ENCODE results near the gene CDH26. TPM values are rescaled to one million over a fixed set of nuclear protein-coding genes. Genes with fewer than 3 reads are reported as not detected.

The CDH26 gene
- polyA plus RNA-seq, 1 donor (not counting 4 experiments of a cell fraction or from before 2014, with no cell fraction given), result 1.1 TPM

DNA sequence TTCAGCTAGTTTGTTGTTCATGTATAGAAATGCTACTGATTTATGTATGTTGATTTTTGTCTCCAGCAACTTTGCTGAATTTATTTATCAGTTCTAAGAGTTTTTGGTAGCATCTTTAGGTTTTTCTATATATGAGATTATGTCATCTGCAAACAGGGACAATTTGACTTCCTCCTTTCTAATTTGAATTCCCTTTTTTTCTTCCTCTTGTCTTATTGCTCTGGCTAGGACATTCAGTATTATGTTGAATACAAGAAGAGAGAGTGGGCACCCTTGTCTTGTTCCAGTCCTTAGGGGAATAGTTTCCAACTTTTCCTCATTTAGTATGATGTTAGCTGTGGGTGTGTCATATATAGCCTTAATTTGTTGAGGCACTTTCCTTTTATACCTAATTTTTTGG, 58.2 kb downstream of the CDH26 start:
- dilution Hi-C loops (cut with MboI; ENCODE audit: extremely low pct_ligation_motif_present, low sequenced_read_pairs), result no loop called here
- H3K9ac ChIP-seq (ENCODE audit: control insufficient read depth, extremely low read depth, insufficient read depth, low read length), result no peak overlapping the region

DNA sequence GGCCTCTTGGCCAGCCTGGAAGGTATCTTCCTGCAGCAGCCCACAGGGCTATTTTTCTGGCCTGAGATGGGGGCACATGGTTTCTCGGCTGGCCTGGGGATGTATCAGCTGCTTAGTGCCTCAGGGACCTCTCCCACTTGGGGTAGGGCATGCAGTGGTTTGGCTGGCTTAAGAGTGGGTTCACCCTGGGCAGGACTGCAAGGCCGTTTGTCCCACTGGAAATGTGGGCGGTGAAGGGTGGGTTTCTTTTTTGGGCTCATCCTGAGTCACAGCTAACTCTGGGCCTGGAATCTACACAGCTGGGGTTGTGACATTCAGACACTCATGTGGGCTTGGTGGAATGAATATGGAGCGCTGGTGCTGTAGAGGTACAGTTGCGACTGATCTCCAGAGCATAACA, 62.0 kb downstream of the CDH26 start:
- no peaks in the 10 kb centered on the region for H3K79me2 ChIP-seq (ENCODE audit: control insufficient read depth, insufficient read depth, low read length)
- H3K4me3 ChIP-seq (ENCODE audit: control insufficient read depth in 2 of 3, extremely low read depth in 1 of 3, insufficient read depth in 2 of 3, low read depth in 1 of 3, low read length in 3 of 3), result no peak overlapping the region
- H3K27ac ChIP-seq (ENCODE audit: control insufficient read depth, insufficient read depth, low read length), result no peak overlapping the region
- H3K4me1 ChIP-seq (ENCODE audit: control insufficient read depth, extremely low read depth, insufficient read depth, low read length), result no peaks in the 10 kb centered on the region
- DNase-seq (ENCODE audit: low read depth, low spot score), result no peak
- H3K9me3 ChIP-seq (ENCODE audit: control insufficient read depth, low read depth, low read length), result no peaks in the 10 kb centered on the region
- dilution Hi-C loops (cut with MboI; ENCODE audit: extremely low pct_ligation_motif_present, low sequenced_read_pairs), result no loop called here
- no peaks in the 10 kb centered on the region for H3K36me3 ChIP-seq (ENCODE audit: control insufficient read depth in 2 of 2, extremely low read depth in 1 of 2, insufficient read depth in 2 of 2, low read length in 2 of 2)
- H4K20me1 ChIP-seq (ENCODE audit: control insufficient read depth, extremely low read depth, insufficient read depth, low read length), result no peaks in the 10 kb centered on the region
- H2AFZ ChIP-seq (ENCODE audit: control insufficient read depth, low read length), result no peak overlapping the region
- no peak overlapping the region for H3K4me2 ChIP-seq (ENCODE audit: control insufficient read depth, extremely low read depth, insufficient read depth, low read depth, low read length)
- FAIRE-seq, result no peak
- H3K27me3 ChIP-seq (ENCODE audit: control insufficient read depth, extremely low read depth, insufficient read depth, low read length), result no peaks in the 10 kb centered on the region
- TF ChIP-seq, protein P1, sequence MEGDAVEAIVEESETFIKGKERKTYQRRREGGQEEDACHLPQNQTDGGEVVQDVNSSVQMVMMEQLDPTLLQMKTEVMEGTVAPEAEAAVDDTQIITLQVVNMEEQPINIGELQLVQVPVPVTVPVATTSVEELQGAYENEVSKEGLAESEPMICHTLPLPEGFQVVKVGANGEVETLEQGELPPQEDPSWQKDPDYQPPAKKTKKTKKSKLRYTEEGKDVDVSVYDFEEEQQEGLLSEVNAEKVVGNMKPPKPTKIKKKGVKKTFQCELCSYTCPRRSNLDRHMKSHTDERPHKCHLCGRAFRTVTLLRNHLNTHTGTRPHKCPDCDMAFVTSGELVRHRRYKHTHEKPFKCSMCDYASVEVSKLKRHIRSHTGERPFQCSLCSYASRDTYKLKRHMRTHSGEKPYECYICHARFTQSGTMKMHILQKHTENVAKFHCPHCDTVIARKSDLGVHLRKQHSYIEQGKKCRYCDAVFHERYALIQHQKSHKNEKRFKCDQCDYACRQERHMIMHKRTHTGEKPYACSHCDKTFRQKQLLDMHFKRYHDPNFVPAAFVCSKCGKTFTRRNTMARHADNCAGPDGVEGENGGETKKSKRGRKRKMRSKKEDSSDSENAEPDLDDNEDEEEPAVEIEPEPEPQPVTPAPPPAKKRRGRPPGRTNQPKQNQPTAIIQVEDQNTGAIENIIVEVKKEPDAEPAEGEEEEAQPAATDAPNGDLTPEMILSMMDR (optimal IDR thresholded peaks at IDR 0.05 in 1 of 3, IDR thresholded peaks at IDR 0.05 in 1 of 3, conservative IDR thresholded peaks at IDR 0.05 in 1 of 3; ENCODE audit: extremely low read depth in 1 of 3, insufficient read depth in 2 of 3, low read length in 3 of 3), result no peak
- TF ChIP-seq EZH2 (IDR thresholded peaks at IDR 0.05; ENCODE audit: low read length), result no peak
- H3K9ac ChIP-seq (ENCODE audit: control insufficient read depth, extremely low read depth, insufficient read depth, low read length), result no peak overlapping the region
- H3K9me1 ChIP-seq (ENCODE audit: control insufficient read depth, extremely low read depth, insufficient read depth, low read length), result no peaks in the 10 kb centered on the region

More for the DNA sequence above, 58.2 kb downstream of the CDH26 start:
- TF ChIP-seq, protein P1 (optimal IDR thresholded peaks at IDR 0.05 in 1 of 3, IDR thresholded peaks at IDR 0.05 in 1 of 3, conservative IDR thresholded peaks at IDR 0.05 in 1 of 3; ENCODE audit: extremely low read depth in 1 of 3, insufficient read depth in 2 of 3, low read length in 3 of 3), result no peak
- no peak for TF ChIP-seq EZH2 (IDR thresholded peaks at IDR 0.05; ENCODE audit: low read length)
- H3K9me3 ChIP-seq (ENCODE audit: control insufficient read depth, low read depth, low read length), result no peaks in the 10 kb centered on the region
- H3K4me1 ChIP-seq (ENCODE audit: control insufficient read depth, extremely low read depth, insufficient read depth, low read length), result peaks cover 15% of the 10 kb centered on the region
- DNase-seq (ENCODE audit: low read depth, low spot score) (no peak), FAIRE-seq (no peak)
- no peaks in the 10 kb centered on the region for H3K79me2 ChIP-seq (ENCODE audit: control insufficient read depth, insufficient read depth, low read length)
- H3K4me3 ChIP-seq (ENCODE audit: control insufficient read depth in 2 of 3, extremely low read depth in 1 of 3, insufficient read depth in 2 of 3, low read depth in 1 of 3, low read length in 3 of 3), result no peak overlapping the region
- H3K36me3 ChIP-seq (ENCODE audit: control insufficient read depth in 2 of 2, extremely low read depth in 1 of 2, insufficient read depth in 2 of 2, low read length in 2 of 2), result no peaks in the 10 kb centered on the region
- no peak overlapping the region for H3K27ac ChIP-seq (ENCODE audit: control insufficient read depth, insufficient read depth, low read length)
- no peak overlapping the region for H2AFZ ChIP-seq (ENCODE audit: control insufficient read depth, low read length)
- H3K27me3 ChIP-seq (ENCODE audit: control insufficient read depth, extremely low read depth, insufficient read depth, low read length), result no peaks in the 10 kb centered on the region
- H3K4me2 ChIP-seq (ENCODE audit: control insufficient read depth, extremely low read depth, insufficient read depth, low read depth, low read length), result no peak overlapping the region
- no peaks in the 10 kb centered on the region for H3K9me1 ChIP-seq (ENCODE audit: control insufficient read depth, extremely low read depth, insufficient read depth, low read length)
- no peaks in the 10 kb centered on the region for H4K20me1 ChIP-seq (ENCODE audit: control insufficient read depth, extremely low read depth, insufficient read depth, low read length)

All from keratinocyte (primary cell).